ENCODE results near the gene HMGB2. TPM values are rescaled to one million over a fixed set of nuclear protein-coding genes. Genes with fewer than 3 reads are reported as not detected.

Gene HMGB2
- total RNA-seq, 1 experiment from 2014 or later = 278 TPM

GRCh38 chr4:173374588-173374987 is 40.4 kb upstream of the HMGB2 start:
- H3K23ac ChIP-seq (ENCODE audit: insufficient read length, low read depth, low read length) = no peak overlapping the region
- H3K79me2 ChIP-seq (ENCODE audit: insufficient read depth, low read length) = no peaks in the 10 kb centered on the region
- H4K8ac ChIP-seq (replicated peaks; ENCODE audit: insufficient read length, low read depth, low read length) = no peak overlapping the region
- no peak for TF ChIP-seq CTCF (conservative IDR thresholded peaks at IDR 0.05)
- no peak overlapping the region for H2AK5ac ChIP-seq (ENCODE audit: insufficient read length, low read length)
- no peak overlapping the region for H3K27ac ChIP-seq (ENCODE audit: insufficient read length, low read depth, low read length)
- no peak overlapping the region for H2BK20ac ChIP-seq (ENCODE audit: low read depth, low read length, poor library complexity, severe bottlenecking)
- no peak overlapping the region for H4K5ac ChIP-seq (ENCODE audit: insufficient read length, low read depth, low read length)
- Mint-ChIP-seq H3K9me3 (no peaks in the 10 kb centered on the region), H3K4me3 (no peak overlapping the region), H3K36me3 (ENCODE audit: insufficient read depth in 1 of 3, low read depth in 3 of 3) (peaks cover 11 to 15% (median 14%) of the 10 kb centered on the region in 3 experiments), H3K27me3 (ENCODE audit: low read depth) (no peaks in the 10 kb centered on the region), H3K27ac (no peak overlapping the region), H3K4me1 (peaks cover 13 to 16% of the 10 kb centered on the region in 2 experiments)
- no peak overlapping the region for H3K18ac ChIP-seq (ENCODE audit: insufficient read length, low read depth, low read length)
- H3K14ac ChIP-seq (ENCODE audit: insufficient read depth, low read length) = no peak overlapping the region
- no peak overlapping the region for H3T11ph ChIP-seq (ENCODE audit: low read length)
- no peak overlapping the region for H2BK12ac ChIP-seq (ENCODE audit: insufficient read length, low read depth, low read length)
- no peaks in the 10 kb centered on the region for H3K27me3 ChIP-seq (ENCODE audit: insufficient read depth, low read length)
- no peak overlapping the region for H3K4me2 ChIP-seq (ENCODE audit: insufficient read depth, insufficient read length, low read length)
- DNase-seq = no peak
- no peaks in the 10 kb centered on the region for H3K9me3 ChIP-seq (ENCODE audit: control insufficient read depth, low read depth, low read length)
- H2BK5ac ChIP-seq (ENCODE audit: insufficient read length, low read length) = no peak overlapping the region
- WGBS (ENCODE audit: extremely low coverage, insufficient read length, low lambda C conversion rate) = no CpG with 5 or more reads among the region's 2 CpGs
- H2BK120ac ChIP-seq (ENCODE audit: low read depth, low read length, poor library complexity, severe bottlenecking) = no peak overlapping the region
- H3K9ac ChIP-seq (ENCODE audit: extremely low read depth, insufficient read length, low read length) = no peak overlapping the region
- H3K4ac ChIP-seq (ENCODE audit: low read depth, low read length) = no peak overlapping the region
- no peak overlapping the region for H2AFZ ChIP-seq (ENCODE audit: low read length)
- H4K20me1 ChIP-seq (ENCODE audit: control insufficient read depth, insufficient read depth, insufficient read length) = no peaks in the 10 kb centered on the region
- no peaks in the 10 kb centered on the region for H3K4me1 ChIP-seq (ENCODE audit: insufficient read depth, low read length)
- H3K23me2 ChIP-seq (ENCODE audit: insufficient read length, low read depth, low read length, poor library complexity, severe bottlenecking) = peaks cover 5% of the 10 kb centered on the region
- H3K79me1 ChIP-seq (ENCODE audit: insufficient read depth, low read depth, low read length, poor library complexity, severe bottlenecking) = no peaks in the 10 kb centered on the region
- H4K91ac ChIP-seq (ENCODE audit: insufficient read length, low read depth, low read length) = no peak overlapping the region
- no peak overlapping the region for H2BK15ac ChIP-seq (ENCODE audit: low read depth, low read length)
- H3K56ac ChIP-seq (ENCODE audit: insufficient read length, low read depth, low read length) = no peak overlapping the region

All from H9 (cell line).